ENCODE data around the gene CLDN18.

Gene CLDN18

DNA sequence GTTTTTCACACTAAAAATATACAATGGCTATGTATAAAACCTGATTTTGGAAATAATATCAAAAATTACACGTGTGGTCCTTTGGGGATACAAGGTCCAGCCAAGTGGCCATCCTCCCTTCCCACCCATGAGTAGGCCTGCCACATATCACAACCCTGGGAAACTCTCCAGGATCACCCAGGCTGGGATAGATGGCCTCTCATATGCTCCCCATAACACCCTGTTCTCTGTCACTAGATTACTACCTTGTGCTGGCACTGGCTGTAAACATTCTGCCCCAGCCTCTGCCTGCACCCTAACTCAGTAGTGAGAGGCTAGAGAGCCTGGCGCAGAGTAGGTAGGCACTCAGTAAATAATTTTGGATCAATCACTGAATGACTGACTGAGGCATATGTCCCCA lies 52.1 kb downstream of the CLDN18 start:
- TF ChIP-seq FOXP2 (optimal IDR thresholded peaks at IDR 0.05; ENCODE audit: borderline replicate concordance, extremely low read depth, extremely low read length, insufficient read depth) = no peak
- no peak for TF ChIP-seq SIN3A (IDR thresholded peaks at IDR 0.05; ENCODE audit: borderline replicate concordance, insufficient read depth, low read length)
- TF ChIP-seq TAF1 (IDR thresholded peaks at IDR 0.05; ENCODE audit: borderline replicate concordance, insufficient read depth, low read length) = no peak
- no peak for TF ChIP-seq POLR2AphosphoS5 (IDR thresholded peaks at IDR 0.05; ENCODE audit: low read depth, low read length)
- TF ChIP-seq, protein P1, sequence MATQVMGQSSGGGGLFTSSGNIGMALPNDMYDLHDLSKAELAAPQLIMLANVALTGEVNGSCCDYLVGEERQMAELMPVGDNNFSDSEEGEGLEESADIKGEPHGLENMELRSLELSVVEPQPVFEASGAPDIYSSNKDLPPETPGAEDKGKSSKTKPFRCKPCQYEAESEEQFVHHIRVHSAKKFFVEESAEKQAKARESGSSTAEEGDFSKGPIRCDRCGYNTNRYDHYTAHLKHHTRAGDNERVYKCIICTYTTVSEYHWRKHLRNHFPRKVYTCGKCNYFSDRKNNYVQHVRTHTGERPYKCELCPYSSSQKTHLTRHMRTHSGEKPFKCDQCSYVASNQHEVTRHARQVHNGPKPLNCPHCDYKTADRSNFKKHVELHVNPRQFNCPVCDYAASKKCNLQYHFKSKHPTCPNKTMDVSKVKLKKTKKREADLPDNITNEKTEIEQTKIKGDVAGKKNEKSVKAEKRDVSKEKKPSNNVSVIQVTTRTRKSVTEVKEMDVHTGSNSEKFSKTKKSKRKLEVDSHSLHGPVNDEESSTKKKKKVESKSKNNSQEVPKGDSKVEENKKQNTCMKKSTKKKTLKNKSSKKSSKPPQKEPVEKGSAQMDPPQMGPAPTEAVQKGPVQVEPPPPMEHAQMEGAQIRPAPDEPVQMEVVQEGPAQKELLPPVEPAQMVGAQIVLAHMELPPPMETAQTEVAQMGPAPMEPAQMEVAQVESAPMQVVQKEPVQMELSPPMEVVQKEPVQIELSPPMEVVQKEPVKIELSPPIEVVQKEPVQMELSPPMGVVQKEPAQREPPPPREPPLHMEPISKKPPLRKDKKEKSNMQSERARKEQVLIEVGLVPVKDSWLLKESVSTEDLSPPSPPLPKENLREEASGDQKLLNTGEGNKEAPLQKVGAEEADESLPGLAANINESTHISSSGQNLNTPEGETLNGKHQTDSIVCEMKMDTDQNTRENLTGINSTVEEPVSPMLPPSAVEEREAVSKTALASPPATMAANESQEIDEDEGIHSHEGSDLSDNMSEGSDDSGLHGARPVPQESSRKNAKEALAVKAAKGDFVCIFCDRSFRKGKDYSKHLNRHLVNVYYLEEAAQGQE (IDR thresholded peaks at IDR 0.05; ENCODE audit: insufficient read depth in 1 of 2, low read depth in 2 of 2, low read length in 2 of 2) = no peak

DNA sequence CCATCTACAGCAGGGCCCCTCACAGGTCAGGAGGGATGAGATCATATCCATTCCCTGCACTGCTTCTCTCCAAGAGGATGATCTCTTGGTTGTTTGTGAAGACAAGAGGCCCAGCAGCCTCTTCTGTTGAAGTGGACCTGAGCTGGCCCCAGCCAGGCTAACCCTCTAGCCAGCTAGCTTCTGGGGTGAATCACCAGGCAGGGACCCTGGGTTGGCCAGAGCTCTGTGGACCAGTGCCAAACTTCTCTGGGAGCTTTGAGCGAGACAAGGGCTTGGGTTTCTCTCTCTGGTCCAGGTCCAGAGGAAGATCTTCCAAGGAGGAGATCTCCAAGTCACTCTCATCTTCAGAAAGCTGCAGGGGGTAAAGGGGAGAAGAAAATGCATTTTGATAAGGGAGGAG lies 52.7 kb downstream of the CLDN18 start:
- no peak for TF ChIP-seq SIN3A (IDR thresholded peaks at IDR 0.05; ENCODE audit: borderline replicate concordance, insufficient read depth, low read length)
- TF ChIP-seq, protein P1 (IDR thresholded peaks at IDR 0.05; ENCODE audit: insufficient read depth in 1 of 2, low read depth in 2 of 2, low read length in 2 of 2) = no peak
- no peak for TF ChIP-seq POLR2AphosphoS5 (IDR thresholded peaks at IDR 0.05; ENCODE audit: low read depth, low read length)
- TF ChIP-seq FOXP2 (optimal IDR thresholded peaks at IDR 0.05; ENCODE audit: borderline replicate concordance, extremely low read depth, extremely low read length, insufficient read depth) = no peak
- TF ChIP-seq TAF1 (IDR thresholded peaks at IDR 0.05; ENCODE audit: borderline replicate concordance, insufficient read depth, low read length) = no peak

DNA sequence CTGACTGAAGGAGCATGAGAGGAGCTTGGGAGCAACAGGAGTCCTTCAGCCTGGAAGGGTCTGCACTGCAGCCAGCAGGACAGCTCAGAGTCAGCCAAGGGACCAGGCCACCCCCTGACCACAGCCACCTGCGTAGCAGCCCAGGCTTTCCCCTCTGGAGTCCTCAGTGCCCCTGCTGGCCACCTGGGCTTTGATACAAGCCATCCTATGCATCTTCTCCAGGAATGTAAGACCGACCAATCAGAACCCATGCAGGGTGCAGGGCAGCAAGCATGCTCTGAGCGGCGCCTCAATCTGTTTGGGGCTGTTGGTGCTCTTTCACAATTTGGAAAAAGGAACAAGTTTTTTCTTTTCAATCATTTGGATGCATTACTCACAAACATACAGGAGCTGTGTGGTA lies 53.5 kb downstream of the CLDN18 start:
- TF ChIP-seq TAF1 (IDR thresholded peaks at IDR 0.05; ENCODE audit: borderline replicate concordance, insufficient read depth, low read length) (no peak), SIN3A (IDR thresholded peaks at IDR 0.05; ENCODE audit: borderline replicate concordance, insufficient read depth, low read length) (no peak), FOXP2 (optimal IDR thresholded peaks at IDR 0.05; ENCODE audit: borderline replicate concordance, extremely low read depth, extremely low read length, insufficient read depth) (no peak), POLR2AphosphoS5 (IDR thresholded peaks at IDR 0.05; ENCODE audit: low read depth, low read length) (no peak)
- TF ChIP-seq, protein P1 (IDR thresholded peaks at IDR 0.05; ENCODE audit: insufficient read depth in 1 of 2, low read depth in 2 of 2, low read length in 2 of 2) = no peak

DNA sequence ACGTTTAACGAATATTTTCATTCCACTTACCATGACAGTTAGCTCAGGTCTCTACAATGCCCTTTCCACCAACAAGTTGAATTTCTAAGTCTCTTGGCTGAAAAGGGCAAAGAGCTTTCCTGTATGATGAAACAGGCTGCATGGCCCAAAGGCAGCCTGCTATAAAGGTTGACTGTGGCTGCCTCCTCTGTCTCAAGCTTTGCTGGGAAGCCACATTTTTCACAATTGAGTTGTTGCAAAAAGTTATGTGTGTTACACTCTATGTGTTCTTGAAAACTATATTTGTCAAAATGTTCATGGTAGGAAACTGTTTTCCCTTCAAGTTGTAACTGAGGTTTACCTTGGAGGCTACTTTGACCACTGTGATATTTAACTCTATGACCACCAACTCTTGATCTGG lies 56.0 kb downstream of the CLDN18 start:
- TF ChIP-seq FOXP2 (optimal IDR thresholded peaks at IDR 0.05; ENCODE audit: borderline replicate concordance, extremely low read depth, extremely low read length, insufficient read depth) (no peak), TAF1 (IDR thresholded peaks at IDR 0.05; ENCODE audit: borderline replicate concordance, insufficient read depth, low read length) (no peak), POLR2AphosphoS5 (IDR thresholded peaks at IDR 0.05; ENCODE audit: low read depth, low read length) (no peak), SIN3A (IDR thresholded peaks at IDR 0.05; ENCODE audit: borderline replicate concordance, insufficient read depth, low read length) (no peak)
- TF ChIP-seq, protein P1 (IDR thresholded peaks at IDR 0.05; ENCODE audit: insufficient read depth in 1 of 2, low read depth in 2 of 2, low read length in 2 of 2) = no peak

DNA sequence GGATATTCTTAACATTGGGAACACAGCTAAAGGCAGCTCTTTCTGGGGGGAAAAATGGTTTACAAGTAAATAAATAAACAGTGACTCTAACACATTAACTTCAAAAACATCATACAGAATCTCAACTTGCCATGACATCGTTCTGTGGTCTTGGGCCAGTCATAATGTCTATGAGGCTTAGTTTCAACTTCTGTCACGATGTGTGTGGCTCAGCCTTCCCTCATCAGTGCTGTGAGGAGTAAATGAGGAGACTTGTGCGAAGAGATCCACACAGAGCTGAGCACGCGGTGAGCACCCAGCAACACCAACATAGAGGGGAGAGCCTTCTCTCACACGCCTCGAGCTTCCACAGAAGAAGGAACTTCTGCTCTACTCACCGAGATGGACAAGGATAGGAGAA lies 56.4 kb downstream of the CLDN18 start:
- TF ChIP-seq POLR2AphosphoS5 (IDR thresholded peaks at IDR 0.05; ENCODE audit: low read depth, low read length) = no peak
- TF ChIP-seq FOXP2 (optimal IDR thresholded peaks at IDR 0.05; ENCODE audit: borderline replicate concordance, extremely low read depth, extremely low read length, insufficient read depth) = no peak
- TF ChIP-seq, protein P1 (IDR thresholded peaks at IDR 0.05; ENCODE audit: insufficient read depth in 1 of 2, low read depth in 2 of 2, low read length in 2 of 2) = no peak
